AG04449 (cell line): ENCODE measurements around the gene NEURL4.
"Not testable (repeated sequence)": the region's sequence is repeated elsewhere in the genome, so short reads cannot be mapped to it uniquely, and the experiment has no call there.

ENCODE experiments used
- CTCF ChIA-PET: fragments of 350-600 bp; formaldehyde crosslinking; extraction: SDS; loops from one replicate; lab custom pipeline; 2021; ENCODE audit warnings: antibody characterized with exemption; lab: Yijun Ruan, JAX
- POLR2A ChIA-PET: fragments of 400-600, 350-600 bp; formaldehyde crosslinking; extraction: SDS; loops from one replicate; lab custom pipeline; 2020; ENCODE audit warnings: antibody characterized with exemption, inconsistent platforms; lab: Yijun Ruan, JAX
- DNase-seq: peaks from one replicate; pipeline ENCODE4 v3.0.0-alpha.2; 2010; ENCODE audit warnings: low read depth, low spot score
- H3K4me3 ChIP-seq: 2 replicates; pipeline ENCODE4 v1.5.1; 2011; ENCODE audit warnings: low read depth, mild to moderate bottlenecking, control low read depth, low read length
- CTCF ChIP-seq: IDR thresholded peaks from one replicate; pipeline ENCODE4 v1.5.1; 2011; ENCODE audit warnings: mild to moderate bottlenecking, moderate library complexity, low read length, control low read depth, inconsistent platforms; ENCODE audit not compliant: insufficient read depth; ENCODE audit errors: missing control alignments

The NEURL4 gene

GRCh38 chr17:7328840-7329373 is at the start of gene NEURL4:
Gene NEURL4 (minus strand): TSS chr17:7329335. CDS start chr17:7329312, 23 bp downstream.
- peak within 1 kb of the TSS; percentile 96 for H3K4me3 ChIP-seq
- ChIA-PET CTCF (interaction anchor here (0.6 to 3.5 kb wide), 10 partner anchors 9 to 283 kb away, joined by 3 to 30 read pairs (median 5); partner anchors contain the start of genes SENP3 and SLC2A4), POLR2A (interaction anchor here (0.6 to 2.3 kb wide), 10 partner anchors 12 to 357 kb away, joined by 3 to 20 read pairs (median 6); partner anchors contain the start of genes GPS2 and POLR2A)

GRCh38 chr17:7374353-7374752 is 45.2 kb upstream of the NEURL4 start:
- H3K4me3 ChIP-seq = no peak overlapping the region
- ChIA-PET POLR2A (no interaction called here), CTCF (interaction anchor here (7.0 kb wide), 1 partner anchor 18 kb away, joined by 35 read pairs; the partner anchor contains the start of gene TMEM95)
- no peak for DNase-seq
- TF ChIP-seq CTCF = no peak

More at GRCh38 chr17:7328840-7329373, at the start of gene NEURL4:
- no peak for TF ChIP-seq CTCF
- no peak for DNase-seq

- H3K4me3 ChIP-seq = no peak overlapping the region
- CTCF ChIA-PET = interaction anchor here (1.0 to 5.2 kb wide), 3 partner anchors 15 to 91 kb away, joined by 3 to 42 read pairs (median 3); partner anchors contain the start of gene TMEM95
- no peak for DNase-seq
- POLR2A ChIA-PET = no interaction called here
- TF ChIP-seq CTCF = no peak
Observed at GRCh38 chr17:7370853-7371252, 41.7 kb upstream of the NEURL4 start.

GRCh38 chr17:7369825-7370224 is 40.7 kb upstream of the NEURL4 start:
- DNase-seq = no peak
- CTCF ChIA-PET = interaction anchor here (1.2 to 5.2 kb wide), 3 partner anchors 10 to 18 kb away, joined by 3 to 42 read pairs (median 4); partner anchors contain the start of genes TMEM95 and TNK1
- TF ChIP-seq CTCF = no peak
- H3K4me3 ChIP-seq = no peak overlapping the region
- POLR2A ChIA-PET = no interaction called here

- CTCF ChIA-PET = interaction anchor here (5.2 kb wide), 1 partner anchor 13 kb away, joined by 42 read pairs; the partner anchor contains the start of gene TMEM95
- POLR2A ChIA-PET, H3K4me3 ChIP-seq, DNase-seq: not testable (repeated sequence)
Observed at GRCh38 chr17:7368599-7368994, 39.5 kb upstream of the NEURL4 start.

GRCh38 chr17:7367918-7368598 is 38.9 kb upstream of the NEURL4 start:
- ChIA-PET POLR2A (interaction anchor here (0.7 kb wide), 1 partner anchor 15 kb away, joined by 3 read pairs; no protein-coding TSS in a partner anchor), CTCF (interaction anchor here (5.2 kb wide), 1 partner anchor 13 kb away, joined by 42 read pairs; the partner anchor contains the start of gene TMEM95)
- H3K4me3 ChIP-seq = no peak overlapping the region
- no peak for TF ChIP-seq CTCF
- no peak for DNase-seq
